ENCODE measurements around the gene ZNF543. TPM values are rescaled to one million over a fixed set of nuclear protein-coding genes. Genes with fewer than 3 reads are reported as not detected.

Gene ZNF543
- total RNA-seq, 1 experiment from 2014 or later, result 8.4 TPM

- Mint-ChIP-seq H3K9me3 (no peaks in the 10 kb centered on the region), H3K27ac (no peak overlapping the region), H3K27me3 (ENCODE audit: low read depth) (peaks cover 4% of the 10 kb centered on the region), H3K36me3 (no peaks in the 10 kb centered on the region), H3K4me3 (no peak overlapping the region), H3K4me1 (no peaks in the 10 kb centered on the region)
- TF ChIP-seq USF2 (CRISPR knock-in tag; IDR thresholded peaks at IDR 0.05) (no peak), GABPB1 (CRISPR knock-in tag; IDR thresholded peaks at IDR 0.05) (no peak), CBFB (CRISPR knock-in tag; IDR thresholded peaks at IDR 0.05; ENCODE audit: low read depth) (no peak), HMGA2 (CRISPR knock-in tag; IDR thresholded peaks at IDR 0.05) (no peak), NFE2L1 (CRISPR knock-in tag; IDR thresholded peaks at IDR 0.05) (no peak), GTF2I (CRISPR knock-in tag; conservative IDR thresholded peaks at IDR 0.05) (no peak), ZNF396 (CRISPR knock-in tag; IDR thresholded peaks at IDR 0.05; ENCODE audit: borderline replicate concordance) (no peak), SP1 (CRISPR knock-in tag; conservative IDR thresholded peaks at IDR 0.05) (no peak), FOXP1 (CRISPR knock-in tag; IDR thresholded peaks at IDR 0.05; ENCODE audit: borderline replicate concordance) (no peak), GRHL2 (CRISPR knock-in tag; IDR thresholded peaks at IDR 0.05; ENCODE audit: insufficient replicate concordance, severe bottlenecking) (no peak)
- CTCF ChIA-PET, result no interaction called here
- ATAC-seq (no peak), DNase-seq (ENCODE audit: low spot score) (no peak)
- POLR2A ChIA-PET, result no interaction called here
These were observed 18.6 kb downstream of the ZNF543 start for GRCh38 chr19:57338877-57339276.

GRCh38 chr19:57342582-57342981 is 22.3 kb downstream of the ZNF543 start:
- no peaks in the 10 kb centered on the region for H3K9me3 Mint-ChIP-seq
- ChIA-PET CTCF (interaction anchor here (0.8 kb wide), 1 partner anchor 8 kb away, joined by 6 read pairs; the partner anchor contains the start of gene ZNF304), POLR2A (interaction anchor here (0.6 kb wide), 2 partner anchors 59 to 103 kb away, joined by 3 to 4 read pairs; no protein-coding TSS in a partner anchor)
- no peaks in the 10 kb centered on the region for H3K4me1 Mint-ChIP-seq
- H3K27ac Mint-ChIP-seq, result no peak overlapping the region
- DNase-seq (ENCODE audit: low spot score) (no peak), ATAC-seq (no peak)
- H3K27me3 Mint-ChIP-seq (ENCODE audit: low read depth), result peaks cover 19% of the 10 kb centered on the region
- H3K4me3 Mint-ChIP-seq, result no peak overlapping the region
- H3K36me3 Mint-ChIP-seq, result no peaks in the 10 kb centered on the region
- TF ChIP-seq RELA (CRISPR knock-in tag; IDR thresholded peaks at IDR 0.05; ENCODE audit: borderline replicate concordance), result no peak
- no peak for TF ChIP-seq USF2 (CRISPR knock-in tag; IDR thresholded peaks at IDR 0.05)
- no peak for TF ChIP-seq ATF6 (CRISPR knock-in tag; IDR thresholded peaks at IDR 0.05)
- no peak for TF ChIP-seq ZNF512 (CRISPR knock-in tag; IDR thresholded peaks at IDR 0.05; ENCODE audit: borderline replicate concordance)
- no peak for TF ChIP-seq GTF2I (CRISPR knock-in tag; conservative IDR thresholded peaks at IDR 0.05)
- no peak for TF ChIP-seq AR (CRISPR knock-in tag; IDR thresholded peaks at IDR 0.05)
- no peak for TF ChIP-seq ERG (CRISPR knock-in tag; IDR thresholded peaks at IDR 0.05)

All from WTC11 (cell line).